ENCODE data around the gene RNPS1.

GRCh38 chr16:2270588-2271470 lies 2.9 kb upstream of the RNPS1 start:
- no peak for TF ChIP-seq POLR2A (IDR thresholded peaks at IDR 0.05; ENCODE audit: low read depth, low read length)
- no peak for TF ChIP-seq POLR2AphosphoS5 (IDR thresholded peaks at IDR 0.05; ENCODE audit: low read depth, low read length)
- no peak for TF ChIP-seq TAF1 (IDR thresholded peaks at IDR 0.05; ENCODE audit: borderline replicate concordance, low read depth, low read length)

Data from GM12892 (cell line).